ENCODE measurements around the gene HSD11B1. TPM values are rescaled to one million over a fixed set of nuclear protein-coding genes. Genes with fewer than 3 reads are reported as not detected.
A peak's percentile ranks its signal among the peaks of the same experiment; 100 is the strongest.

Gene HSD11B1
- total RNA-seq, 2 experiments from 2014 or later: not detected

- peak overlapping the region; percentile 81 for H3K27ac Mint-ChIP-seq
- CTCF ChIA-PET: interaction anchor here (1.2 to 15.3 kb wide), 3 partner anchors 4 to 72 kb away, joined by 3 to 336 read pairs (median 336); partner anchors contain the start of gene TRAF3IP3
- H3K4me3 Mint-ChIP-seq: peak overlapping the region; percentile 93
- H3K4me1 Mint-ChIP-seq (ENCODE audit: low read depth): peaks cover 73% of the 10 kb centered on the region
- no peak for ATAC-seq
- peaks cover 75% of the 10 kb centered on the region for H3K36me3 Mint-ChIP-seq (ENCODE audit: low read depth)
- DNase-seq: no peak
- H3K9me3 Mint-ChIP-seq (ENCODE audit: insufficient read depth): no peaks in the 10 kb centered on the region
- H3K27me3 Mint-ChIP-seq (ENCODE audit: low read depth): no peaks in the 10 kb centered on the region
- POLR2A ChIA-PET: interaction anchor here (3.3 to 9.7 kb wide), 2 partner anchors 8 to 17 kb away, joined by 25 to 241 read pairs; no protein-coding TSS in a partner anchor
Observed at GRCh38 chr1:209758400-209758799, 53.8 kb downstream of the HSD11B1 start.

- ChIA-PET POLR2A (interaction anchor here (1.1 to 9.7 kb wide), 3 partner anchors 7 to 14 kb away, joined by 3 to 241 read pairs (median 3); no protein-coding TSS in a partner anchor), CTCF (interaction anchor here (1.0 to 15.3 kb wide), 3 partner anchors 3 to 64 kb away, joined by 4 to 336 read pairs (median 336); partner anchors contain the start of gene TRAF3IP3)
- no peaks in the 10 kb centered on the region for H3K27me3 Mint-ChIP-seq (ENCODE audit: low read depth)
- no peak for ATAC-seq
- H3K27ac Mint-ChIP-seq: peak overlapping the region; percentile 57
- H3K36me3 Mint-ChIP-seq (ENCODE audit: low read depth): peaks cover 88% of the 10 kb centered on the region
- H3K9me3 Mint-ChIP-seq (ENCODE audit: insufficient read depth): no peaks in the 10 kb centered on the region
- H3K4me1 Mint-ChIP-seq (ENCODE audit: low read depth): peaks cover 72% of the 10 kb centered on the region
- H3K4me3 Mint-ChIP-seq: peak overlapping the region; percentile 93
- DNase-seq: no peak
Observed at GRCh38 chr1:209759829-209760359, 55.2 kb downstream of the HSD11B1 start.

GRCh38 chr1:209761011-209761635, 56.5 kb downstream of the HSD11B1 start:
- Mint-ChIP-seq H3K4me3 (peak overlapping the region; percentile 59), H3K27me3 (ENCODE audit: low read depth) (no peaks in the 10 kb centered on the region), H3K27ac (peak overlapping the region; percentile 77), H3K36me3 (ENCODE audit: low read depth) (peaks cover 97% of the 10 kb centered on the region), H3K9me3 (ENCODE audit: insufficient read depth) (no peaks in the 10 kb centered on the region), H3K4me1 (ENCODE audit: low read depth) (peaks cover 73% of the 10 kb centered on the region)
- ChIA-PET CTCF (interaction anchor here (13.6 to 15.3 kb wide), 2 partner anchors 2 to 7 kb away, joined by 336 read pairs; partner anchors contain the start of gene TRAF3IP3), POLR2A (interaction anchor here (1.1 kb wide), 2 partner anchors 8 to 13 kb away, joined by 3 to 4 read pairs; no protein-coding TSS in a partner anchor)
- DNase-seq (no peak), ATAC-seq (no peak)

- H3K36me3 Mint-ChIP-seq (ENCODE audit: low read depth): peaks cover 59% of the 10 kb centered on the region
- POLR2A ChIA-PET: interaction anchor here (1.3 to 7.8 kb wide), 4 partner anchors 9 to 42 kb away, joined by 3 to 241 read pairs (median 22); partner anchors contain the start of gene TRAF3IP3
- no peaks in the 10 kb centered on the region for H3K9me3 Mint-ChIP-seq (ENCODE audit: insufficient read depth)
- H3K27me3 Mint-ChIP-seq (ENCODE audit: low read depth): no peaks in the 10 kb centered on the region
- DNase-seq: no peak
- CTCF ChIA-PET: interaction anchor here (1.0 to 15.3 kb wide), 4 partner anchors 12 to 74 kb away, joined by 3 to 336 read pairs (median 4); partner anchors contain the start of gene TRAF3IP3
- H3K4me1 Mint-ChIP-seq (ENCODE audit: low read depth): peaks cover 68% of the 10 kb centered on the region
- H3K27ac Mint-ChIP-seq: peak overlapping the region; percentile 85
- H3K4me3 Mint-ChIP-seq: no peak overlapping the region
- ATAC-seq: no peak
Observed at GRCh38 chr1:209766051-209766450, 61.4 kb downstream of the HSD11B1 start.

- H3K4me3 Mint-ChIP-seq: no peak overlapping the region
- H3K36me3 Mint-ChIP-seq (ENCODE audit: low read depth): peaks cover 48% of the 10 kb centered on the region
- no peak for DNase-seq
- ChIA-PET POLR2A (interaction anchor here (1.3 to 7.8 kb wide), 6 partner anchors 8 to 43 kb away, joined by 3 to 241 read pairs (median 33); partner anchors contain the start of genes C1orf74 and TRAF3IP3), CTCF (interaction anchor here (0.8 to 15.3 kb wide), 3 partner anchors 13 to 57 kb away, joined by 3 to 336 read pairs (median 8); partner anchors contain the start of genes C1orf74 and TRAF3IP3)
- H3K27me3 Mint-ChIP-seq (ENCODE audit: low read depth): no peaks in the 10 kb centered on the region
- H3K4me1 Mint-ChIP-seq (ENCODE audit: low read depth): peaks cover 58% of the 10 kb centered on the region
- H3K27ac Mint-ChIP-seq: peak overlapping the region; percentile 85
- no peaks in the 10 kb centered on the region for H3K9me3 Mint-ChIP-seq (ENCODE audit: insufficient read depth)
- ATAC-seq: no peak
Observed at GRCh38 chr1:209767096-209767495, 62.5 kb downstream of the HSD11B1 start.

- ChIA-PET POLR2A (interaction anchor here (0.5 to 7.8 kb wide), 6 partner anchors 11 to 1709 kb away, joined by 3 to 241 read pairs (median 33); partner anchors contain the start of genes C1orf74 and TRAF3IP3), CTCF (interaction anchor here (0.8 to 15.3 kb wide), 11 partner anchors 12 to 202 kb away, joined by 3 to 336 read pairs (median 4); partner anchors contain the start of genes C1orf74, IRF6, TRAF3IP3 and UTP25)
- Mint-ChIP-seq H3K4me1 (ENCODE audit: low read depth) (peaks cover 51% of the 10 kb centered on the region), H3K27ac (no peak overlapping the region), H3K4me3 (no peak overlapping the region), H3K9me3 (ENCODE audit: insufficient read depth) (no peaks in the 10 kb centered on the region), H3K36me3 (ENCODE audit: low read depth) (peaks cover 42% of the 10 kb centered on the region), H3K27me3 (ENCODE audit: low read depth) (no peaks in the 10 kb centered on the region)
- ATAC-seq (no peak), DNase-seq (no peak)
Observed at GRCh38 chr1:209767706-209768105, 63.1 kb downstream of the HSD11B1 start.

GRCh38 chr1:209768354-209768774, 63.7 kb downstream of the HSD11B1 start:
- peaks cover 36% of the 10 kb centered on the region for H3K36me3 Mint-ChIP-seq (ENCODE audit: low read depth)
- DNase-seq (peak; percentile 96), ATAC-seq (peak; percentile 85)
- no peak overlapping the region for H3K4me3 Mint-ChIP-seq
- peaks cover 45% of the 10 kb centered on the region for H3K4me1 Mint-ChIP-seq (ENCODE audit: low read depth)
- no peaks in the 10 kb centered on the region for H3K9me3 Mint-ChIP-seq (ENCODE audit: insufficient read depth)
- no peaks in the 10 kb centered on the region for H3K27me3 Mint-ChIP-seq (ENCODE audit: low read depth)
- H3K27ac Mint-ChIP-seq: no peak overlapping the region
- POLR2A ChIA-PET: interaction anchor here (0.5 to 7.8 kb wide), 7 partner anchors 10 to 1708 kb away, joined by 3 to 241 read pairs (median 28); partner anchors contain the start of genes C1orf74 and TRAF3IP3
- CTCF ChIA-PET: interaction anchor here (0.9 to 15.3 kb wide), 15 partner anchors 11 to 203 kb away, joined by 3 to 336 read pairs (median 5); partner anchors contain the start of genes C1orf74, G0S2, IRF6 and TRAF3IP3

GRCh38 chr1:209769171-209769904, 64.7 kb downstream of the HSD11B1 start:
- Mint-ChIP-seq H3K4me3 (no peak overlapping the region), H3K27me3 (ENCODE audit: low read depth) (no peaks in the 10 kb centered on the region), H3K27ac (no peak overlapping the region), H3K4me1 (ENCODE audit: low read depth) (peaks cover 36% of the 10 kb centered on the region), H3K36me3 (ENCODE audit: low read depth) (peaks cover 30% of the 10 kb centered on the region), H3K9me3 (ENCODE audit: insufficient read depth) (no peaks in the 10 kb centered on the region)
- peak; percentile 89 for DNase-seq
- ChIA-PET POLR2A (interaction anchor here (1.2 to 7.8 kb wide), 7 partner anchors 9 to 564 kb away, joined by 3 to 241 read pairs (median 28); partner anchors contain the start of genes C1orf74, TRAF3IP3 and UTP25), CTCF (interaction anchor here (0.9 to 15.3 kb wide), 14 partner anchors 10 to 200 kb away, joined by 3 to 336 read pairs (median 6); partner anchors contain the start of genes C1orf74, G0S2, TRAF3IP3 and UTP25)
- ATAC-seq: peak; percentile 58

- H3K9me3 Mint-ChIP-seq (ENCODE audit: insufficient read depth): no peaks in the 10 kb centered on the region
- H3K27ac Mint-ChIP-seq: no peak overlapping the region
- H3K4me1 Mint-ChIP-seq (ENCODE audit: low read depth): peaks cover 33% of the 10 kb centered on the region
- no peaks in the 10 kb centered on the region for H3K27me3 Mint-ChIP-seq (ENCODE audit: low read depth)
- DNase-seq: peak; percentile 34
- ATAC-seq: no peak
- H3K36me3 Mint-ChIP-seq (ENCODE audit: low read depth): peaks cover 32% of the 10 kb centered on the region
- POLR2A ChIA-PET: interaction anchor here (1.2 to 7.8 kb wide), 7 partner anchors 8 to 563 kb away, joined by 3 to 241 read pairs (median 28); partner anchors contain the start of genes C1orf74, TRAF3IP3 and UTP25
- H3K4me3 Mint-ChIP-seq: no peak overlapping the region
- CTCF ChIA-PET: interaction anchor here (1.1 to 15.3 kb wide), 10 partner anchors 9 to 200 kb away, joined by 4 to 336 read pairs (median 8); partner anchors contain the start of genes C1orf74, TRAF3IP3 and UTP25
Observed at GRCh38 chr1:209769971-209770370, 65.3 kb downstream of the HSD11B1 start.

GRCh38 chr1:209770636-209771415, 66.2 kb downstream of the HSD11B1 start:
- peaks cover 26% of the 10 kb centered on the region for H3K4me1 Mint-ChIP-seq (ENCODE audit: low read depth)
- no peak overlapping the region for H3K4me3 Mint-ChIP-seq
- no peak for ATAC-seq
- CTCF ChIA-PET: interaction anchor here (1.5 to 15.3 kb wide), 3 partner anchors 8 to 52 kb away, joined by 7 to 336 read pairs (median 13); partner anchors contain the start of gene TRAF3IP3
- no peak for DNase-seq
- H3K27ac Mint-ChIP-seq: no peak overlapping the region
- POLR2A ChIA-PET: interaction anchor here (3.4 to 7.8 kb wide), 2 partner anchors 13 to 16 kb away, joined by 51 to 241 read pairs; partner anchors contain the start of genes C1orf74 and TRAF3IP3
- H3K9me3 Mint-ChIP-seq (ENCODE audit: insufficient read depth): no peaks in the 10 kb centered on the region
- peaks cover 33% of the 10 kb centered on the region for H3K36me3 Mint-ChIP-seq (ENCODE audit: low read depth)
- H3K27me3 Mint-ChIP-seq (ENCODE audit: low read depth): no peaks in the 10 kb centered on the region

Data from activated CD8-positive, alpha-beta T cell treated with anti-CD3 and anti-CD28 coated beads, Interleukin-2, amount 10 ng/mL, durations not matched to agents 7 days and 5 days (primary cell).